Stimulated activated CD8-positive, alpha-beta memory T cell treated with anti-CD3 and anti-CD28 coated beads, Interleukin-15, amount 100 ng/mL, for 48 hours (primary cell): ENCODE measurements around the gene MSANTD7.

Experiments used
- DNase-seq, 2 donors: peaks; one replicate each; pipeline ENCODE4 v3.0.0-alpha.2; 2020; ENCODE audit warnings: low read depth in 2 of 2

The MSANTD7 gene

DNA sequence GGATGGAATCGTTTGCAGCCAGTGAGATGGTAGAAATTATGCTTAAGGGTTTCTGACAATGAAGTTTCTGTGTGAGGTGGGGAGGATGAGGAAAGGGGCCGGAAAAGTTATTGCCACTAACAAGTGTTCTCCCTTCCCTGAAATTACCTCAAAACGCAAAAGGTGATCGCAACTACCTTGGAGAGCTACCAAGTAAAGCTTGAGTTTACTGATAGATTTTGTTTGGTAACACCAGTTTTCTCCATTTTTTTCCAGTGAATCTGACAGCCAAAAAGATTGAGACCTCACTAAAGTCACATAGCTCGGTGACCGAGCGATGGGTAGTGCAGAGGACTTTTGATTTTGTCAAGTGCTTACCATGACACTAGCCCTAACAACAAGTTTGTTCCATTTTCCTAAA is 42.1 kb downstream of the MSANTD7 start:
- DNase-seq, result no peak

DNA sequence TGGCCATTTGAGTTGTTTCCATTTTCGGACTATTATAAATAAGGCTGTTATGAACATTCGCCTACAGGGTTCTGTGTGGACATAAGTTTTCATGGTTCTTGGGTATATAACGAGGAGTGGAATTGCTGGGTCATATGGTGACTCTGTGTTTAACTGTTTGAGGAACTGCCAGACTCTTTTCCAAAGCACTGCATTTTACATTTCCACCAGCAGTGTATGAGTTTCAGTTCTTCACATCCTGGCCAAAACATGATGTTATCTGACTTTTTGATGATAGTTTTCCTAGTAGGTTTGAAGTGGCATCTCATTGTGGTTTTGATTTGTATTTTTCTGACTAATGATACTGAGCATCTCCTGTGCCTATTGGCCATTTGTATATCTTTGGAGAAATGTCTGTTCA is 46.0 kb downstream of the MSANTD7 start:
- DNase-seq, result no peak
